Frontal cortex (tissue), 4 donors: Measurements from ENCODE around the gene SGMS1. TPM values are rescaled to one million over a fixed set of nuclear protein-coding genes. Genes with fewer than 3 reads are reported as not detected.
"Not testable (repeated sequence)": the region's sequence is repeated elsewhere in the genome, so short reads cannot be mapped to it uniquely, and the experiment has no call there.

Experiments
- DNase-seq, 2 donors: peaks; one replicate each; pipeline ENCODE4 v3.0.0; 2012; ENCODE audit warnings: low spot score in 2 of 2
- FAIRE-seq: peaks from 2 replicates; lab custom pipeline; 2012; peaks lifted over from hg19 to GRCh38; lab: Jason Lieb, UNC
- total RNA-seq: library from RNA; depleted of rRNA; stranded (reverse); fragments of >200 nt; gene quantifications from one replicate; pipeline ENCODE4 v1.2.3, GENCODE V29; 2014
- donor health status: control.
- donor health status: control.
- donor health status: control.

SGMS1 gene
- total RNA-seq, 1 donor from 2014 or later, result 35.1 TPM

DNA sequence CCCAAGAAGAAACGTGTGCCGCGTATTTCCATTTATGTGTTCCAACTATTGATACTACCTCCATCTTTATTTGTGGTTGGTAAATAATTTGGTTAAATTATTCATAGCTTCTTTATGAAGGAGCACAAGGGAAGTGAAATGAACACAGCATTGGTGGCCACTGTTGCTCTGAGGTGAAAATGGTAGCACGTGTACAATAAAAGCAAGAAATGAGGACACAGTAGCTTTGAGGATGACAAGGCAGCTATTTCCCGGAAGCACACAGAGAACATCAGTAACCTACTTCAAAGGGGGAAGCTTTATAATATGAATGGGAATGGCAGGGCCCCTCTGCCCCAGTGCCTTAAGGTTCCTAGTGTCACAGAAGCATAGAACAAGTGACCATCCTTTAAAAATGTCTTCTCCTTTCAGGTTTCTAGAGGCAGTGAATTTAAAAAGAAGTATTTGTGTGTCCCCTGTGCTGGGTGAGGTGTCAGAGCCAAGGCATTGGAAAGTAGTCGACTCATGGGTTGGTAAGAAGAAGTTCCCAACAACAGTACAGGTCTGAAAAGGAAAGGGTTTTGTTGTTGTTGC is 78.8 kb downstream of the SGMS1 start:
- FAIRE-seq (no peak), DNase-seq (no peak)

DNA sequence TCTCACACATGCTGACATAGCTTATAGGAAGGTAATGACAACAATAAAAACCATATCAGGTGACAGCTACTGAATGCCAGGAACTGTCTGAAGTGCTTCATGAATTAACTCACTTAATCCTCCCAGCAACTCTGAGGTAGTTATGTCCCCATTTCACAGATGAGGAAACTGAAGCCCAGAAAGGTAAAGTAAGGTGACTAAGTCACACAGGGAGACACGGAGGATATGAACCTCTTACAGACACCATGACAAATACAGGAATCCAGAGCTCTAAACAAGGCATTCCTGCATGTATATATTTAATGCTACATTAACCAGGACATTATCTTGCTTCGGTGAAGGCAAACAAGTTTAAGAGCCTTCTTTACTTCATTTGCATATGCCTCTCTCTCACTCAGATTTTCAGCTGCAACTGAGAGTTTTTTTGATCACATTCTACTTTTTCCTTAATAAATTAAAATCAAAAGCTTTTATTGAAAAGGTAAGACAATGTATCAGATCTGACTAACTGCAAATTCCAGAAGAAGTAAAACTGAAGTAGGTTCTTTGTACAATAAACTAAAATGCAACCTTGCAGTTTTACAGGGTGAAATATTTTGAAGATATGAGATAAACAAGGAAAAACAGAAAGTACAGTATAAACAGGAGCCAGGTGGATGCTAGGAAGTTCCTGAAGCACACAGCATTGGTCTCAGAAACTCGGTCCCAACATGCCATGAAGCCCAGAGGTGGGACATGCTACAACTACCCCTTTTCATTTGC is 79.5 kb downstream of the SGMS1 start:
- FAIRE-seq (no peak), DNase-seq (no peak)

GRCh38 chr10:50542871-50543270 is 80.9 kb downstream of the SGMS1 start:
- DNase-seq (no peak), FAIRE-seq (no peak)

- no peak for FAIRE-seq
- DNase-seq, result no peak
These were observed 81.8 kb downstream of the SGMS1 start for GRCh38 chr10:50541921-50542320.

DNA sequence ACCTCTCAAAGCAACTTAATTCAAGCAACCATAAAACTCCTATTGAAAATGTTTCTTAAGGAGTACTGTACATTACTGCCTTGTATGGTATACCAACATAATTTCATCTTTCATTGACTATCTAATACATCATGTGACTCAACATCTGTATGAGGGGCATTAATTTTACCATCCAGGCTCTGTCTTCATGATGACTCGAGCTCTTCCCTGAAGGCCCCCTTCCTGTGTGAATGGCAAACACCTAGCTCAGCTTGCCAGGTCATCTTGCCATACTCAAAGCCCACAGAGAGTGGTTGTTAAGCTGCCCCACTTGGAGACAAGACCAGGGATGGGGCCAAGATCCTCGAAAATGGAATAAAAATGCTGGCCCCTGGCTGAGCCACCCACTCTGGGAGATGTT is 82.4 kb downstream of the SGMS1 start:
- no peak for DNase-seq
- no peak for FAIRE-seq

- FAIRE-seq, result no peak
- DNase-seq, result no peak
These were observed 83.0 kb downstream of the SGMS1 start for GRCh38 chr10:50540826-50541122.

- no peak for DNase-seq
- FAIRE-seq, result no peak
These were observed 83.5 kb downstream of the SGMS1 start for GRCh38 chr10:50540069-50540825.

DNA sequence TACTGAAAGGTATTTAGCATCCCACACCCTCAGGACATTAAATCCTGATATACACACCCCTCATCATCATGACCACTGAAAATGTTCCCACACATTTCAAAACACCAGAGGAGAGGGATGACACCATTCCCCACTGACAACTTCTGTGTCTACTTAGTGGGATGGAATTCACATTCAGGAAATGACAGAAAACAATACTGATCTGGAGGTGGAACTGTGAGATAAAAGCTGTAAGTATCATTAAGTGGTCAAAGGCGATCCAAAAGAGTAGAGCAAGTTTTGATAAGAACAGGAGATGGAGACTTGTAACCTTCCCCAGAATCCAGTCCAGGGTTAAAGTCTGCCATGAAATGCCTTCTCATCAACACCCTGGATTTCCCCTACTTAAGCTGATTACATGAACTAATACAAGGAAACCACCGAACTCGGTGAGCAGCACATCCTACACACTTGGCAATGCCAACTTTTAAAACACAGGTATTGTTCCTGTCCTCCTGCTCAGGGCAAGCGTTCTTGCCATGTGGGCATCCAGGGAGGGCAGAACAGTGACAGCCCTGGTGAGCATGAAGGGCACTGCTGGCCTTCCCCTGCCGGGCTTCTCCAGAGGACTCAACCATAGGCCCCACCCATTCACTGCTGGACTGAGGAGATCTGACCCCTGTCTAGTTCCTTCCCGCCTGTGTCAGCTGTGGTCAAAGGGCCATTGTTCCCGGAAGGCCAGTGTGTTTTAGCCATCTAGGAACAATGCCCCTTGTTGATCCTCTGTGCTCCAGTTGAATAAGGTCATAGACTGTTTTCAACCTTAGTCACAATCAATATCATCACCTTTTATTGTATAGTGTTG is 85.0 kb downstream of the SGMS1 start:
- DNase-seq (no peak), FAIRE-seq (no peak)

GRCh38 chr10:50536617-50537240 is 87.0 kb downstream of the SGMS1 start:
- DNase-seq (no peak), FAIRE-seq (no peak)

GRCh38 chr10:50534748-50535376 is 88.9 kb downstream of the SGMS1 start:
- not testable (repeated sequence) for FAIRE-seq

GRCh38 chr10:50533296-50533695 is 90.5 kb downstream of the SGMS1 start:
- DNase-seq, result no peak
- peak; percentile 91 for FAIRE-seq

More at GRCh38 chr10:50534748-50535376, 88.9 kb downstream of the SGMS1 start:
- not testable (repeated sequence) for DNase-seq

DNA sequence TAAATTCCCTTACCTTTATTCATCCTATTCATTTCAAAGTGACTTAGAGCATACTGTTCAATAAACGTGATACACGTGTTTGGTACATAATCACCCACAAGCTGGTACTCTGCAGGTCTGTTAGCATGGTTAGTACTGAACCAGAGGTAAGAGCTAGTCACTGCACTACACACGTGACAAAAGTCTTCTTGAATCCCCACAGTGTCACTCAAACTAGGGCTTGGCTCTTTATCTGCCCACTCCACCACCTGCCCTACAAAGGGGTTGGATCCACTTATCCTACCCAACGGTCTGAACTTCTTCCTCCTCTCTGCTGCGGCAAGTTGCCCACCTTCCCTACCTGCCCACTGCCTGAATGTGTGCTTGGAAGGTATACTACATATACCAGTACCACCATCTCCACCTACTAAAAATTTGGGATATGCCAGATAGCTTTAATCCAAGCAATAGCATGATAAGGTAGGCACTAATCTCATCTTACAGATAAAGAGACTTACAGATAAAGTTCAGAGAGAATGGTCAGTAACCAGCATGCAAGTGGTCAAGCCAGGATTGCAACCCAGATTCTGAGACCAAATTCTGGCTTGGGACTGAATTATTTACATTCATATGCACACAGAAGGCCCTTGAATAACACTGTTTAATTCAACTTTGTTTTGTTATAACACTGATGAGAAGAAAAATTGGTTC is 92.2 kb downstream of the SGMS1 start:
- DNase-seq (no peak), FAIRE-seq (no peak)

- no peak for FAIRE-seq
These were observed 94.1 kb downstream of the SGMS1 start for GRCh38 chr10:50529660-50530059.

DNA sequence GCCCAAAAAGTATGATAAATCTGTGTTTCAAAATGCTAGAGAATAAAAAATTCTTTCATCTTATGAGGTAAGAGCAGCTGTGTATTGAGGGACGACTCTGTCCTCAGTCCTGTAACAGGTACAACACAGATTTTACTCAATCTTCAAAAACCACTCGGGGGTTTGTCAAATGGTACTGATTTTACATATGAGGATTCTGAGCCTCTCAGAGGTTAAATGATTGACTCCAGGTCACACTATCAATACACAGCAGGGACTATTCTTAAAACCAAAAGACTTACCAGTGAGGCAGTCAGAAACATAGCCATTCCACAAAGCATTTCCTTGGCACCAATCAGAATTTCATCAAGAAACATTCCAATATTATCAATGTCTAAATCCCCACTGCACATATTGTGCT is 95.5 kb downstream of the SGMS1 start:
- no peak for FAIRE-seq
- DNase-seq, result no peak

More at GRCh38 chr10:50529660-50530059, 94.1 kb downstream of the SGMS1 start:
- DNase-seq, result no peak

GRCh38 chr10:50527442-50528043 is 96.2 kb downstream of the SGMS1 start:
- FAIRE-seq (no peak), DNase-seq (no peak)

GRCh38 chr10:50526185-50526584 is 97.6 kb downstream of the SGMS1 start:
- no peak for DNase-seq
- FAIRE-seq, result no peak

GRCh38 chr10:50523357-50523756 is 100.4 kb downstream of the SGMS1 start:
- DNase-seq (no peak), FAIRE-seq (no peak)

DNA sequence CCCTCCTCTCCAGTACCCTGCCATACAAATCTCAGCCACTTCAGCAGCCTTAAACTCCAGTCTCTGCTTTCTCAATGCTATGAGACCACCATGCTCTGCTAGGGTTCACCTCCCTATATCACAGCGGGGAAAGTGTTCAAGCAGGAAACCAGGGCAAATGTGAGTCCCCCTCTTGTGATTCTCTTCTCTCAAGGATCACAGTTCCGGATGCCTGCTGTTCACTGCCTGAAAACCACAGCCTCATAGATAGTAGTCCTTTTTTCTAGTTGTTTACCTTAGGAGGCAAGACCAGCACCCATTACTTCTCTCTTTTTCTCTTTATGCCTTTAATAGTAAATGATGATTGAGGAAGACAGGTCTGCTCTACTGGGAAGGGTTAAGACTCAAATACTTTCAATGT is 100.8 kb downstream of the SGMS1 start:
- DNase-seq (no peak), FAIRE-seq (no peak)
